ENCODE data around the gene TALDO1. TPM values are rescaled to one million over a fixed set of nuclear protein-coding genes. Genes with fewer than 3 reads are reported as not detected.
"Not testable (repeated sequence)": the region's sequence is repeated elsewhere in the genome, so short reads cannot be mapped to it uniquely, and the experiment has no call there.

Gene TALDO1
- polyA plus RNA-seq, 3 donors = 115 to 135 (median 130) TPM

- no peak for DNase-seq (ENCODE audit: extremely low read depth in 1 of 11, low read depth in 9 of 11, low spot score in 4 of 11)
Measured at GRCh38 chr11:725624-726202, 21.6 kb upstream of the TALDO1 start.

GRCh38 chr11:726278-727220 is 20.7 kb upstream of the TALDO1 start:
- DNase-seq (ENCODE audit: extremely low read depth in 1 of 11, low read depth in 9 of 11, low spot score in 4 of 11) = no peak

GRCh38 chr11:727281-727701 is 20.0 kb upstream of the TALDO1 start:
- DNase-seq (ENCODE audit: extremely low read depth in 1 of 11, low read depth in 9 of 11, low spot score in 4 of 11) = no peak

- peak in 1 of 11 donors; percentile 46 for DNase-seq (ENCODE audit: extremely low read depth in 1 of 11, low read depth in 9 of 11, low spot score in 4 of 11)
Measured at GRCh38 chr11:727859-728748, 19.2 kb upstream of the TALDO1 start.

GRCh38 chr11:728901-729491 is 18.3 kb upstream of the TALDO1 start:
- no peak for DNase-seq (ENCODE audit: extremely low read depth in 1 of 11, low read depth in 9 of 11, low spot score in 4 of 11)

GRCh38 chr11:729492-730074 is 17.7 kb upstream of the TALDO1 start:
- DNase-seq (ENCODE audit: extremely low read depth in 1 of 11, low read depth in 9 of 11, low spot score in 4 of 11) = no peak

GRCh38 chr11:733072-733471 is 14.2 kb upstream of the TALDO1 start:
- DNase-seq (ENCODE audit: extremely low read depth in 1 of 11, low read depth in 9 of 11, low spot score in 4 of 11) = no peak

- not testable (repeated sequence) for DNase-seq (ENCODE audit: extremely low read depth in 1 of 11, low read depth in 9 of 11, low spot score in 4 of 11)
Measured at GRCh38 chr11:734541-734940, 12.7 kb upstream of the TALDO1 start.

- no peak for DNase-seq (ENCODE audit: extremely low read depth in 1 of 11, low read depth in 9 of 11, low spot score in 4 of 11)
Measured at GRCh38 chr11:737366-737765, 9.9 kb upstream of the TALDO1 start.

- not testable (repeated sequence) for DNase-seq (ENCODE audit: extremely low read depth in 1 of 11, low read depth in 9 of 11, low spot score in 4 of 11)
Measured at GRCh38 chr11:737899-738298, 9.4 kb upstream of the TALDO1 start.

GRCh38 chr11:742156-742546 is 5.1 kb upstream of the TALDO1 start:
- DNase-seq (ENCODE audit: extremely low read depth in 1 of 11, low read depth in 9 of 11, low spot score in 4 of 11) = no peak

- DNase-seq (ENCODE audit: extremely low read depth in 1 of 11, low read depth in 9 of 11, low spot score in 4 of 11) = no peak
Measured at GRCh38 chr11:742571-743201, 4.6 kb upstream of the TALDO1 start.

- no peak for DNase-seq (ENCODE audit: extremely low read depth in 1 of 11, low read depth in 9 of 11, low spot score in 4 of 11)
Measured at GRCh38 chr11:745428-745827, 1.8 kb upstream of the TALDO1 start.

- DNase-seq (ENCODE audit: extremely low read depth in 1 of 11, low read depth in 9 of 11, low spot score in 4 of 11) = no peak
Measured at GRCh38 chr11:746289-747157, 741 bp upstream of the TALDO1 start.

- DNase-seq (ENCODE audit: extremely low read depth in 1 of 11, low read depth in 9 of 11, low spot score in 4 of 11) = no peak
Measured at GRCh38 chr11:748007-748359, 719 bp downstream of the TALDO1 start.

GRCh38 chr11:749731-750130 is 2.5 kb downstream of the TALDO1 start:
- DNase-seq (ENCODE audit: extremely low read depth in 1 of 11, low read depth in 9 of 11, low spot score in 4 of 11) = no peak

- DNase-seq (ENCODE audit: extremely low read depth in 1 of 11, low read depth in 9 of 11, low spot score in 4 of 11) = no peak
Measured at GRCh38 chr11:760236-760635, 13.0 kb downstream of the TALDO1 start.

All from renal cortex interstitium (tissue), 11 donors.